GM12891 (cell line): Measurements from ENCODE around the gene TIGD3.

ENCODE experiments used
- POLR2A ChIP-seq: IDR thresholded peaks from 2 replicates; pipeline ENCODE4 v1.6.1; 2011; ENCODE audit warnings: low read depth, low read length, control low read depth
- POLR2AphosphoS5 ChIP-seq: IDR thresholded peaks from 2 replicates; pipeline ENCODE4 v1.6.1; 2011; ENCODE audit warnings: low read depth, low read length, control low read depth
- POU2F2 ChIP-seq: IDR thresholded peaks from 2 replicates; pipeline ENCODE4 v1.6.1; 2011; ENCODE audit warnings: low read depth, mild to moderate bottlenecking, control low read depth, low read length, moderate library complexity
- TAF1 ChIP-seq: IDR thresholded peaks from 2 replicates; pipeline ENCODE4 v1.6.1; 2011; ENCODE audit warnings: low read depth, low read length, control low read depth

- no peak for TF ChIP-seq POLR2AphosphoS5
- TF ChIP-seq POLR2A = no peak
- TF ChIP-seq TAF1 = no peak
- TF ChIP-seq POU2F2 = no peak
These were observed 48.2 kb downstream of the TIGD3 start for GRCh38 chr11:65402790-65403189.
